K562 (cell line): ENCODE measurements around the gene RRBP1. TPM values are rescaled to one million over a fixed set of nuclear protein-coding genes. Genes with fewer than 3 reads are reported as not detected.

ENCODE experiments used
- ATAC-seq: fragments of 200-7000 bp; cut with Tn5 transposase; 3 replicates; pipeline ENCODE4 v1.9.1; 2020; ENCODE audit warnings: moderate library complexity
- BruUV-seq: library from RNA; stranded (reverse); fragments of 400-500 nt; replicated peaks from 2 replicates; lab custom pipeline; 2021; lab: Mats Ljungman, UMichigan
- CTCF ChIA-PET: fragments of 300-600 bp; formaldehyde crosslinking; extraction: SDS; loops from one replicate; lab custom pipeline; 2021; ENCODE audit warnings: low intra/inter-chr PET ratio; lab: Yijun Ruan, JAX
- POLR2A ChIA-PET: fragments of 300-600, 350-650 bp; sonication (Branson Sonifier 250); formaldehyde crosslinking; extraction: SDS; loops from one replicate; lab custom pipeline; 2021; ENCODE audit warnings: antibody characterized with exemption, inconsistent platforms; lab: Yijun Ruan, JAX
- DNase-seq, 4 experiments: peaks; one replicate each; pipeline versions ENCODE4 v3.0.0 to v3.0.0-alpha.2; 2011 to 2018; ENCODE audit warnings: low spot score in 3 of 4, mixed read lengths in 3 of 4; ENCODE audit errors: extremely low read depth in 1 of 4
- FAIRE-seq: peaks from 2 replicates; lab custom pipeline; 2011; peaks lifted over from hg19 to GRCh38; lab: Jason Lieb, UNC
- H2AFZ ChIP-seq: 2 replicates; pipeline ENCODE4 v1.6.0; 2011; ENCODE audit warnings: low read depth, low read length, control low read depth, inconsistent platforms
- H3K27ac ChIP-seq: fragments of 200-600 bp; 3 replicates; pipeline ENCODE4 v1.8.0; 2011; ENCODE audit warnings: low read depth, mild to moderate bottlenecking, control low read depth, inconsistent platforms, low read length, moderate library complexity, mixed read lengths; ENCODE audit errors: extremely low read depth
- H3K27me3 ChIP-seq, 2 experiments: fragments of 300-600 bp in 1 of 2; 2 replicates in 1 of 2; 3 replicates in 1 of 2; pipeline versions ENCODE4 v1.6.0 to v1.8.0; 2011; ENCODE audit warnings: inconsistent platforms in 2 of 2, low read length in 2 of 2, mild to moderate bottlenecking in 1 of 2, mixed read lengths in 1 of 2, moderate library complexity in 1 of 2; ENCODE audit not compliant: control insufficient read depth in 2 of 2, insufficient read depth in 2 of 2
- H3K36me3 ChIP-seq: fragments of 300-600 bp; 3 replicates; pipeline ENCODE4 v1.8.0; 2011; ENCODE audit warnings: mild to moderate bottlenecking, low read length, inconsistent platforms; ENCODE audit not compliant: control insufficient read depth, insufficient read depth
- H3K4me1 ChIP-seq, 2 experiments: fragments of 200-600 bp in 1 of 2; replicated peaks in 1 of 2; 2 replicates in 1 of 2; 3 replicates in 1 of 2; pipeline versions ENCODE4 v1.5.1 to v1.8.0; 2011; ENCODE audit warnings: inconsistent platforms in 2 of 2, low read length in 2 of 2, mild to moderate bottlenecking in 1 of 2, mixed read lengths in 1 of 2, moderate library complexity in 1 of 2; ENCODE audit not compliant: control insufficient read depth in 2 of 2, insufficient read depth in 2 of 2
- H3K4me2 ChIP-seq: 2 replicates; pipeline ENCODE4 v1.6.1; 2011; ENCODE audit warnings: low read length, control low read depth, inconsistent platforms, mixed read lengths; ENCODE audit not compliant: insufficient read depth
- H3K4me3 ChIP-seq: fragments of 200-600 bp; sonication (generic), shearing (Covaris generic); 2 replicates; pipeline ENCODE4 v1.5.1; 2016; ENCODE audit warnings: control low read depth, inconsistent platforms
- H3K79me2 ChIP-seq: fragments of 200-600 bp; 3 replicates; pipeline ENCODE4 v1.8.0; 2011; ENCODE audit warnings: low read length, inconsistent platforms; ENCODE audit not compliant: control insufficient read depth, insufficient read depth
- H3K9ac ChIP-seq, 2 experiments: 2 replicates each; pipeline versions ENCODE4 v1.6.0 to v1.6.1; 2011; ENCODE audit warnings: low read depth in 2 of 2, low read length in 2 of 2, control low read depth in 1 of 2, inconsistent platforms in 1 of 2, mild to moderate bottlenecking in 1 of 2, mixed read lengths in 1 of 2; ENCODE audit not compliant: insufficient read depth in 1 of 2
- H3K9me1 ChIP-seq: one replicate; pipeline ENCODE4 v1.6.0; 2011; ENCODE audit warnings: inconsistent platforms, mild to moderate bottlenecking, low read length, moderate library complexity; ENCODE audit not compliant: control insufficient read depth, insufficient read depth
- H3K9me3 ChIP-seq: replicated peaks from 2 replicates; pipeline ENCODE4 v1.5.1; 2011; ENCODE audit warnings: low read depth, low read length, inconsistent platforms; ENCODE audit not compliant: control insufficient read depth, insufficient read depth
- H4K20me1 ChIP-seq: replicated peaks from 2 replicates; pipeline ENCODE4 v1.6.1; 2011; ENCODE audit warnings: low read length, inconsistent platforms, mixed read lengths; ENCODE audit not compliant: control insufficient read depth, insufficient read depth
- PYGO2 ChIP-seq: fragments of 450-650 bp; IDR thresholded peaks from 2 replicates; pipeline ENCODE4 v1.6.1; 2016; ENCODE audit warnings: mild to moderate bottlenecking, missing genetic modification characterization, moderate library complexity, missing compliant biosample characterization
- RFX7 ChIP-seq: fragments of 250-450 bp; sonication (Bioruptor Pico); IDR thresholded peaks from 2 replicates; pipeline ENCODE4 v1.5.1; 2021; ENCODE audit warnings: mild to moderate bottlenecking
- USF1 ChIP-seq: sonication (generic); formaldehyde crosslinking; IDR thresholded peaks from 2 replicates; pipeline ENCODE4 v1.9.0; 2022; ENCODE audit warnings: mild to moderate bottlenecking, missing genetic modification reagents
- ZNF583 ChIP-seq: fragments of 250-450 bp; sonication (Bioruptor Pico); IDR thresholded peaks from 2 replicates; pipeline ENCODE4 v1.4.0; 2020
- WGBS: fragments of 100-300 bp; shearing (Covaris generic); methylation state at CpG from one replicate; pipeline ENCODE4 v1.1.6; 2016; ENCODE audit warnings: low coverage, mixed read lengths; ENCODE audit not compliant: insufficient coverage; ENCODE audit errors: missing lambda C conversion rate; 5-methylcytosine and 5-hydroxymethylcytosine counted together
- in situ Hi-C: fragments of 300-500 bp; cut with MboI; formaldehyde crosslinking; loops from 4 replicates; pipeline ENCODE4 v1.15.0; 2018; ENCODE audit warnings: inconsistent platforms, mixed read lengths
- intact Hi-C: fragments of 100-400 bp; cut with micrococcal nuclease; formaldehyde crosslinking; loops from 2 replicates; pipeline ENCODE4 v1.14.2; 2022
- polyA plus RNA-seq, 8 experiments: library from polyadenylated mRNA; depleted of rRNA in 4 of 8; stranded (reverse) in 5 of 8; unstranded in 3 of 8; fragments of >200 nt; fragmentation: Nextera tagmentation in 2 of 8; fragmentation: Illumina TruSeq in 1 of 8; extraction: Ambion mirVana in 2 of 8; extraction: Trizol in 1 of 8; gene quantifications; 2 replicates each; pipeline versions ENCODE4 v1.2.1 to v1.2.3, GENCODE V29; 2011 to 2014; ENCODE audit warnings: inconsistent platforms in 1 of 8, missing spikeins in 1 of 8
- total RNA-seq, 7 experiments: library from RNA; depleted of rRNA in 6 of 7; stranded (reverse); fragments of >200 nt in 6 of 7; fragmentation: Illumina TruSeq in 2 of 7; extraction: Trizol in 2 of 7; gene quantifications; 2 replicates each; pipeline versions ENCODE4 v1.2.1 to v1.2.3, GENCODE V29; 2011 to 2021; ENCODE audit warnings: low replicate concordance in 1 of 7
- TF ChIP-seq, protein P1 (sequence below): IDR thresholded peaks from 3 replicates; pipeline ENCODE4 v1.6.1; 2011; ENCODE audit warnings: borderline replicate concordance, mild to moderate bottlenecking, moderate library complexity; ENCODE audit not compliant: insufficient read length; ENCODE audit errors: extremely low read depth

RRBP1 gene
- total and polyA plus RNA-seq, 9 of the 15 experiments (the other 6 are each of a cell fraction or from before 2014, with no cell fraction given) = 0.84 to 32.0 (median 17.6) TPM

DNA sequence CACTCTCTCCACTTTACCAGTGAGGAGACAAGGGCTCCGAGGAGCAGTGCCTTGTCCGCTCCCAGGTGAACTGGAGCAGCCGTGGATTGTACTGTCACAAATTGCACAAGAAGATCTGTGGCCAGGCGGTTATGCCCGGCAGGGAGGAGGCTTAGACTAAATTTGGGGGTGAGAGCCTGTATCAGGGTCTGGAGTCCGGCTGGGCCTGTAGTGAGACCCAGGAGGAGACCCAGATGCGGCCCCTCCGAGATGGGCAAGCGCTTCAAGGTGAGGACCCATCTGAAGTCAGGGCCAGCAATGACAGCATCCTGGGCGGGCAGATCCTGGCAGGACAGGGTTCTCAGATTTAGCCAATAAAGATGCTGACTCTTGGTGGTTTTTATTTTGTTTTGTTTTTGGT, 45.3 kb upstream of the RRBP1 start:
- Histone ChIP-seq H2AFZ (no peak overlapping the region), H3K9ac (no peak overlapping the region), H3K27me3 (peaks cover 11 to 57% of the 10 kb centered on the region in 2 experiments), H3K4me3 (no peak overlapping the region), H4K20me1 (no peaks in the 10 kb centered on the region), H3K9me3 (no peaks in the 10 kb centered on the region), H3K36me3 (no peaks in the 10 kb centered on the region), H3K27ac (no peak overlapping the region), H3K4me2 (no peak overlapping the region), H3K79me2 (no peaks in the 10 kb centered on the region), H3K9me1 (no peaks in the 10 kb centered on the region), H3K4me1 (no peaks in the 10 kb centered on the region)
- 5% methylated on average over 8 of the region's 10 CpGs for WGBS
- FAIRE-seq = no peak
- in situ Hi-C loops (no loop called here), intact Hi-C loops (no loop called here)
- ChIA-PET POLR2A (no interaction called here), CTCF (no interaction called here)
- ATAC-seq = no peak
- no TSS peak for BruUV-seq
- DNase-seq = no peak
- TF ChIP-seq USF1 (CRISPR knock-in tag) (no peak), RFX7 (no peak), PYGO2 (no peak), ZNF583 (no peak)
- TF ChIP-seq, protein P1, sequence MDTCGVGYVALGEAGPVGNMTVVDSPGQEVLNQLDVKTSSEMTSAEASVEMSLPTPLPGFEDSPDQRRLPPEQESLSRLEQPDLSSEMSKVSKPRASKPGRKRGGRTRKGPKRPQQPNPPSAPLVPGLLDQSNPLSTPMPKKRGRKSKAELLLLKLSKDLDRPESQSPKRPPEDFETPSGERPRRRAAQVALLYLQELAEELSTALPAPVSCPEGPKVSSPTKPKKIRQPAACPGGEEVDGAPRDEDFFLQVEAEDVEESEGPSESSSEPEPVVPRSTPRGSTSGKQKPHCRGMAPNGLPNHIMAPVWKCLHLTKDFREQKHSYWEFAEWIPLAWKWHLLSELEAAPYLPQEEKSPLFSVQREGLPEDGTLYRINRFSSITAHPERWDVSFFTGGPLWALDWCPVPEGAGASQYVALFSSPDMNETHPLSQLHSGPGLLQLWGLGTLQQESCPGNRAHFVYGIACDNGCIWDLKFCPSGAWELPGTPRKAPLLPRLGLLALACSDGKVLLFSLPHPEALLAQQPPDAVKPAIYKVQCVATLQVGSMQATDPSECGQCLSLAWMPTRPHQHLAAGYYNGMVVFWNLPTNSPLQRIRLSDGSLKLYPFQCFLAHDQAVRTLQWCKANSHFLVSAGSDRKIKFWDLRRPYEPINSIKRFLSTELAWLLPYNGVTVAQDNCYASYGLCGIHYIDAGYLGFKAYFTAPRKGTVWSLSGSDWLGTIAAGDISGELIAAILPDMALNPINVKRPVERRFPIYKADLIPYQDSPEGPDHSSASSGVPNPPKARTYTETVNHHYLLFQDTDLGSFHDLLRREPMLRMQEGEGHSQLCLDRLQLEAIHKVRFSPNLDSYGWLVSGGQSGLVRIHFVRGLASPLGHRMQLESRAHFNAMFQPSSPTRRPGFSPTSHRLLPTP = no peak
